Vagina (tissue), 2 donors: ENCODE results near the gene DKK3. TPM values are rescaled to one million over a fixed set of nuclear protein-coding genes. Genes with fewer than 3 reads are reported as not detected.

Experiments
- DNase-seq, 2 donors: peaks; one replicate each; pipeline ENCODE4 v3.0.0-alpha.2; 2017; ENCODE audit errors: extremely low spot score in 2 of 2
- H3K27ac ChIP-seq: fragments of 200-600 bp; sonication (generic); one replicate; pipeline ENCODE4 v1.5.1; 2019
- H3K27me3 ChIP-seq: fragments of 200-600 bp; sonication (generic); one replicate; pipeline ENCODE4 v1.5.1; 2019
- H3K36me3 ChIP-seq, 2 donors: fragments of 200-600 bp; sonication (generic); one replicate each; pipeline ENCODE4 v1.5.1; 2017 to 2019
- H3K4me1 ChIP-seq: fragments of 200-600 bp; sonication (generic); one replicate; pipeline ENCODE4 v1.5.1; 2019
- H3K4me3 ChIP-seq, 2 donors: fragments of 200-600 bp; sonication (generic); 1 replicate in 1 of 2; 2 replicates in 1 of 2; pipeline ENCODE4 v1.5.1; 2016 to 2019
- H3K9me3 ChIP-seq: fragments of 200-600 bp; sonication (generic); one replicate; pipeline ENCODE4 v1.5.1; 2019
- CTCF ChIP-seq, 3 experiments: fragments of 450-650 bp in 2 of 3; fragments of 200-600 bp in 1 of 3; sonication (generic) in 1 of 3; IDR thresholded peaks; one replicate each; pipeline ENCODE4 v1.5.1; 2017 to 2019; ENCODE audit warnings: antibody characterized with exemption in 3 of 3, mild to moderate bottlenecking in 2 of 3, moderate library complexity in 2 of 3
- POLR2A ChIP-seq, 2 donors: fragments of 450-650 bp; IDR thresholded peaks; one replicate each; pipeline ENCODE4 v1.6.1; 2017; ENCODE audit warnings: antibody characterized with exemption in 2 of 2, mild to moderate bottlenecking in 2 of 2, moderate library complexity in 2 of 2
- POLR2AphosphoS5 ChIP-seq, 2 donors: sonication (generic); formaldehyde crosslinking; IDR thresholded peaks; one replicate each; pipeline ENCODE4 v1.9.0; 2017; ENCODE audit warnings: antibody characterized with exemption in 2 of 2, mild to moderate bottlenecking in 2 of 2, low read depth in 1 of 2; ENCODE audit not compliant: insufficient read depth in 1 of 2
- intact Hi-C: fragments of 100-400 bp; cut with DNase I; formaldehyde crosslinking; loops from one replicate; pipeline ENCODE4 v1.15.1; 2023
- total RNA-seq: library from RNA; depleted of rRNA; stranded (reverse); fragments of >200 nt; gene quantifications from one replicate; pipeline ENCODE4 v1.2.3, GENCODE V29; 2016

Gene DKK3
- total RNA-seq, 1 donor from 2014 or later = 110 TPM

DNA sequence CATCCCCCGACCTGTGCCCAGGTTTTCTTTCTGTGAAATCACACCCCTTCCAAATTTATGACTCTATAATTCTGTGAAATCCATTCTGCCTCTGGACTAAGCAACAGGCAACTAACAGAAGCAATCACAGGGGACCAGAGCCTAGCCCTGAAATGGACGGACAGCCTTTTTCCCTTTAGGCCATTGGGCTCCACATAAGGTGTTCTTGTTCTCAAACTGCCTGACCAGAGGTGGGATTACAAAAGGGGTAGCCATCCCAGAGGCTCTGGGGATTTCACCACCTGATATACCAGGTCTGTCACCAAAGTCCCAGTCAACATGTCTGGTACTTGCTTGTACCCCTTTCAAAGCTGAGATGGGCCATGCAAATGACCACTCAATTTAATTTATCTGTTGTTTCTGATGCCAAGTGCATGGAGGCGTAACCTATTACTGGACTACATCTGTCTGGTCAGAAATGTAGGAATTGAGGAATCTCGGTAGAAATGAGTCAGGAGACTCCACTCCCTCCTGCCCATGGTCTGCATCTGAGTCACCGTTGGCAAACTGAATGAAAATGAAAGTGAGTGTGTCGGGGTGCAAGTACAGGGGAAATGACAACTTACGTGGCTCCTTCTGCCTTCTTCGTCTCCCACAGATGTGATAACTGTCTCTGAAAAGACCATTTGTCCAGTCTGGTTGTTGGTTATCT lies 10.2 kb downstream of the DKK3 start:
- intact Hi-C loops = no loop called here
- peaks cover 29% of the 10 kb centered on the region for H3K4me1 ChIP-seq
- H3K27me3 ChIP-seq = no peaks in the 10 kb centered on the region
- H3K36me3 ChIP-seq = peaks cover 0 to 24% of the 10 kb centered on the region in 2 donors
- TF ChIP-seq POLR2AphosphoS5 (IDR thresholded peaks at IDR 0.05; ENCODE audit: insufficient read depth in 1 of 2, low read depth in 1 of 2) = no peak
- TF ChIP-seq POLR2A (IDR thresholded peaks at IDR 0.05) = no peak
- no peak for TF ChIP-seq CTCF (IDR thresholded peaks at IDR 0.05)
- H3K27ac ChIP-seq = peak overlapping the region; percentile 3
- H3K9me3 ChIP-seq = no peaks in the 10 kb centered on the region
- no peak overlapping the region for H3K4me3 ChIP-seq
- peak in 1 of 2 donors; percentile 92 for DNase-seq

GRCh38 chr11:11997049-11997322 lies 11.4 kb downstream of the DKK3 start:
- Histone ChIP-seq H3K9me3 (no peaks in the 10 kb centered on the region), H3K27me3 (no peaks in the 10 kb centered on the region), H3K27ac (peak overlapping the region; percentile 18), H3K36me3 (peaks cover 0 to 24% of the 10 kb centered on the region in 2 donors), H3K4me3 (no peak overlapping the region), H3K4me1 (peaks cover 29% of the 10 kb centered on the region)
- DNase-seq = no peak
- TF ChIP-seq POLR2A (IDR thresholded peaks at IDR 0.05) (no peak), CTCF (IDR thresholded peaks at IDR 0.05) (no peak), POLR2AphosphoS5 (IDR thresholded peaks at IDR 0.05; ENCODE audit: insufficient read depth in 1 of 2, low read depth in 1 of 2) (no peak)
- intact Hi-C loops = no loop called here

DNA sequence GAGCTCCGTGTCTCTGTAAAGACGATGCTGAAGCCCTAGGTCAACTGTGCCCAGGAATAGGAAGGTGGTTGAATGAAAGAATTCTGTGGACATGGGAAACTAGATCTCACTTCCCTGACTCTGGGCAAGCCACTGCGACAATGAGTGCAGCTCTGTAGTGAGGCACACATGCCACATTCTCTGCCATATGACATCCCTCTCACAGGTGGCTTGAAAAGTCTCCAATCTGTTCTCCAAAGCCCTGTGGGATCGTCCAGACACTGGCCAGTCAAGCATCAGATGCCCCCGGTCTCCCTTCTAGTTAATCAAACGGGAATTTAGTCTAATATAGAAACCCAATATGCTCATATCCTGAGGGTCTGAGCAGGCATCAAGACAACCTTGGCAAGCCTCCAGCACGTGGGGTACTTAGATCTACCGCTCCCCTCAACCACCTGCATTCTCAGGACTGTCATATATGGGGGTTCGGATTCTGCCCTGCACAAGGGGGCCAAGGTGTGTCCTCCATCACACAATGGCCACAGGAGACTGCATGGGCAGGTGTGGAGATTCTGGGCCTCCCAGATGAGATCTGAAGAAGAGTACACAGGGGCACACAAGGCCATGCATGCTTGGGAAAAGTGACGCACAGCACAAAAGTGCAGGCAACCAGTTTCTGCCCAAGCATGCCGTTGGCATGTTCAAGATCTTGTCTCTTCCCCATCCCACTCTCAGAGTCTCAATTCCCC lies 11.9 kb downstream of the DKK3 start:
- Histone ChIP-seq H3K4me1 (peaks cover 29% of the 10 kb centered on the region), H3K4me3 (no peak overlapping the region), H3K27me3 (no peaks in the 10 kb centered on the region), H3K9me3 (no peaks in the 10 kb centered on the region), H3K27ac (no peak overlapping the region), H3K36me3 (peaks cover 0 to 19% of the 10 kb centered on the region in 2 donors)
- TF ChIP-seq CTCF (IDR thresholded peaks at IDR 0.05) = no peak
- TF ChIP-seq POLR2A (IDR thresholded peaks at IDR 0.05) = no peak
- TF ChIP-seq POLR2AphosphoS5 (IDR thresholded peaks at IDR 0.05; ENCODE audit: insufficient read depth in 1 of 2, low read depth in 1 of 2) = no peak
- intact Hi-C loops = no loop called here
- DNase-seq = no peak

- Histone ChIP-seq H3K9me3 (no peaks in the 10 kb centered on the region), H3K4me1 (peaks cover 31% of the 10 kb centered on the region), H3K27me3 (no peaks in the 10 kb centered on the region), H3K36me3 (peaks cover 0 to 14% of the 10 kb centered on the region in 2 donors), H3K27ac (no peak overlapping the region), H3K4me3 (no peak overlapping the region)
- intact Hi-C loops = no loop called here
- DNase-seq = no peak
- no peak for TF ChIP-seq POLR2AphosphoS5 (IDR thresholded peaks at IDR 0.05; ENCODE audit: insufficient read depth in 1 of 2, low read depth in 1 of 2)
These were observed 12.8 kb downstream of the DKK3 start for GRCh38 chr11:11995601-11996000.

DNA sequence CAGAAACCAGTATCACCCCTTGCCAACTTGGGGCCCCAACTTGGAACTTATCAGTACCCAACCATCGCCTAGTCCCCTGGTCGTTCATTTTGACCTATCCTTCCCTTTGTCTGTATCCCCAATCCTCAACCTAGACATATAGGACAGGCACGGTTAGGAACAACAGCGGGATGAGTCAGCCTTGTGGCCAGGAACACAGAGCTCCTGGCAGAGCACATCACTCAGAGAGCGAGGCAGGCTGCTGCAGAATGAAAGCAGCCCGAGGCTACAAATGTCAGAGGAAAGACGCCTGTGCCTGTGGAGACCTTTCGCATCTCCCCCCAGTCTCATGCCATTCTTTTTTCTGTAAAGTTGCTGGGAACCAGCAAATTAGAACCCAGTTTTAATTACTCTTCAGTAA lies 14.6 kb downstream of the DKK3 start:
- no peak for DNase-seq
- Histone ChIP-seq H3K4me1 (peaks cover 46% of the 10 kb centered on the region), H3K4me3 (no peak overlapping the region), H3K27ac (peak overlapping the region; percentile 64), H3K9me3 (no peaks in the 10 kb centered on the region), H3K27me3 (no peaks in the 10 kb centered on the region), H3K36me3 (peaks cover 0 to 14% of the 10 kb centered on the region in 2 donors)
- intact Hi-C loops = no loop called here
- TF ChIP-seq CTCF (IDR thresholded peaks at IDR 0.05) (no peak), POLR2AphosphoS5 (IDR thresholded peaks at IDR 0.05; ENCODE audit: insufficient read depth in 1 of 2, low read depth in 1 of 2) (peak; percentile 32 to 44)
